NCI-H2081 (cell line): ENCODE results near the gene MYO10.
"Not testable (repeated sequence)": the region's sequence is repeated elsewhere in the genome, so short reads cannot be mapped to it uniquely, and the experiment has no call there.

Source experiments
- DNase-seq, 2 experiments: peaks; one replicate each; lab custom pipeline; 2025; lab: John Stamatoyannopoulos, UW

Gene MYO10

DNA sequence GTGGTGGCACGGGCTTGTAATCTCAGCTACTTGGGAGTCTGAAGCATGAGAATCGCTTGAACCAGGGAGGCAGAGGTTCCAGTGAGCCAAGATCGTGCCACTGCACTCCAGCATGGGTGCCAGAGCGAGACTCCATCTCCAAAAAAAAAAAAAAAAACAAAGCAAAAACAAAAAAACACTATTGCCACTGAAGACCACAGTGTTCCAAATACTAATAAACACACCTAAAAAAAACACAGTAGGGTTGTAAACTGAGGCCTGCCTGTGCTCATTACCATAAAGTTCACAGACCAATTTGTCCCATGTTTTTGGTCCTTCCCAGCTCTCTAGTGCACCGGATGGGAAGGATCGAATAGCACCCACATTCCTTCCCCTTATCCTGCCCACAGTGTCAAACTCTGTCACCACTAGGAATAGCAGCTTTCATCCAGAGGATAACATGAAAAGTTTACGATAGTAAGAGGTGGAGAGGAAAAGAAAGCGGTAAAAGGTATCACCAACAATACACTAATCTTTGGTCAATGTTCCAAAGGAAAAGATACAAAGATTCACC lies 49.2 kb downstream of the MYO10 start:
- DNase-seq = no peak

DNA sequence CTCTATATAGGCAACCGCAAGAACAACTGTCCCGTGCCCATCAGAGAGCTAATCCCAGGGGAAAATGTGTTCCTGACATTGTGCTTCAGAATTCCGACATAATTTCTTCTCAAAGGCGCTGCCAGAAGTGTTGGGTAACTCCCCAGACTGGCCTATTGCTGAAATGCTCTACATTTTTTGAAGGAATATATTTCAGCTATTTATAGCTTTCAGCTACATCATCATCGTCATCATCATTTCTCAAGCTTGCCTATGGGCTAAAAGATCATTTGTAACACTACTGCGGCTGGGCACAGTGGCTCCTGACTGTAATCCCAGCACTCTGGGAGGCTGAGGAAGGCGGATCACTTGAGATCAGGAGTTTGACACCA lies 49.7 kb downstream of the MYO10 start:
- DNase-seq = no peak

DNA sequence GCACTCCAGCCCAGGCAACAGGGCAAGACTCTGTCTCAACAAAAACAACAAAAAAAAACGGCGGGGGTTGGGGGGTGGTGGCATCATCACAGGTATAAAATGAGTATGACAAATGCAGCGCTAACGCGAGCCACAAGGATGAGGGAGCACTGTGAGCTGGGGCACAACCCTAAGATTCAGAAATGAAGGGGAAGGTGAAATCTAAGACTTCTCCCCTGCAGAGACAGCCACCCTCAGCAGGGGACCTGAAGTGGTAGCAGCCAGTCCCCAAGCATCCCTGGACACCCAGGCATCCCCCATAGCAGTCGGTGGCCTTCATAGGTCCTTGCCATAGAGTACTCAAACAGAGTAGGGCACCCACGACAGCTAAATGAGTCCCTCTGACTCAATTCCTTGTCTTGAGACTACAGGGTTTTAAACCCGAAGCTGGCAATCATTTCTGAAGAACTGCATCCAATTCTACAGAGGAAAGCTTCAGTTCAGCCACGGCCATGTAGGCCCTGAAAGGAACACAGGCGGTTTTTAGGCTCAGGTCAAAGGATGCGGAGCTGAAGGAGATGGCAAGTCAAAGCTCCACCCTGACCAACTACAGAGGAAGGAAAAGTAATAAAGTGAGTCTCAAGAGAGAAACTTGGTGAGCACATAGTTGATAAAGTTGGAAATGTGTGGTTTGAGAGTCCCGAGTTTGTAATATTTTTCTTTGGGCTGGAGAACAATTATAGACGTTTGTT lies 50.3 kb downstream of the MYO10 start:
- DNase-seq = no peak

DNA sequence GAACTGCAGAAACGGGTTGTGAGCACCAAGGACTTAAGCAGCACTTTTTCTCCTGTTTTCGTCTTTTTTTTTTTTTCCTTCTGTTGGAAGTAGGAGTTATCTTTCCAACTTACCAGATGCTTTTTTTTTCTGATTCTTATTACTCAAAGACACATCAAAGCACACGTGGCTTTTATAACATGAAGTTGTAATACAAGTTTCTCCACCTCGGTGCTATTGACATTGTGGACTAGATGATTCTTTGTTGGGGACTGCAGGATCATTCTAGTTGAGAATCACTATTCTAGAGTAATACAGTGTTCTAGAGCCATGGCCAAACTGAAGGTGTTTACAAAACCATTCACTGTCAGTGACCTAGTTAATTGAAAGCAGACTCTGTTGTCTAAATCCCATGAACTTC lies 51.5 kb downstream of the MYO10 start:
- DNase-seq = no peak

DNA sequence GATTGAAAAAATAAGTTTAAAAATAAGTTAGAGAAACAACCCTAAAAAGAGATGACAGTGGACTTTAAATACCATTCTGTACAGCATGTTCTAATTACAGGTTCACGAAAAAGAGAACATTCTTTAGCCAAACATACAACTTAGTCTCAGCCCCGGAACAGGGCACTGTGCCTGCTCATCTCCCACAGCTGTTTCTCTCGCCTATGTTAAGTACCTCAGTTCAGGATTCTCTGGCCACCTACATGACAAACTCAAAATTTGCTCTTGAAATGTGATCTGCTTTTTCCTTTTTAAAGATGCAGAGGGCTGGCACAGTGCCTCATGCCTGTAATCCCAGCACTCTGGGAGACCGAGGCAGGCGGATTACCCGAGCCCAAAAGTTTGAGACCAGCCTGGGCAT lies 52.3 kb downstream of the MYO10 start:
- DNase-seq = no peak

DNA sequence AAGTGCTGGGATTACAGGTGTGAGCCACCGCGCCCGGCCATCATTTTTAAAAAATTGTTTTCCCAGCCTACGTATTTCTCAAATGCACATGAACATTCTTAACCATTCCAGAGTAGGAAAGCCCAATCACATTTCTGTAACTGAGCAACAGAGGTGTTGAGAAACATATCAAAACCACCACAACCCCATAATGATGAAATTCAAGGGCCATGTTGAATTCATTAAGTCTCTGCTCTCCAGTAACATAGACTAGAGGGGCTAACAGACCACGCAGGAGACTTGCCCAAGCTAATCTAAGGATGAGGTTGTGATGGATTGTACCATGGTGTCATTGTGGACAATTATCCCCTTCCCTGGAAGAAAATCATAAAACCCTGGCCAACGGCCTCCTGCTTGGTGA lies 52.9 kb downstream of the MYO10 start:
- no peak for DNase-seq

DNA sequence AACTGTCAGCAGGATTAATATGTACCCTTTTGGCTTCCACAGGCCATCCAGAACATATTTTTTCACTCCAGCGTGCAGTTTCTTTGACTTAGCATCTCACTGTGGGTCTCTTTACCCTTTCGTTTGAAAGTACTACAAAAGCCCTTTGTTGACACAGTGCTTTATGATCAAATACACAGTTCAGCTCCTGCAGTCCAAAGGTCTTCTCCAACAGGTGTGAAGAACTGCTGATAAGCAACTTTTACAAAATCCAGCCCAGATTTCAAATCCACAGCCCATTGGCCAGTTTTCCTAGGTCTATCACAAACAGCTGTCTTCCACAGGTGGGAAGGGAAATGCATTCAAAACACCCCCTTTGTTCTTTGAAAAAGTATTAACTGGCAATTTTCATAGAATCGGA lies 54.8 kb downstream of the MYO10 start:
- peak in 1 of 2 experiments; percentile 52 for DNase-seq

DNA sequence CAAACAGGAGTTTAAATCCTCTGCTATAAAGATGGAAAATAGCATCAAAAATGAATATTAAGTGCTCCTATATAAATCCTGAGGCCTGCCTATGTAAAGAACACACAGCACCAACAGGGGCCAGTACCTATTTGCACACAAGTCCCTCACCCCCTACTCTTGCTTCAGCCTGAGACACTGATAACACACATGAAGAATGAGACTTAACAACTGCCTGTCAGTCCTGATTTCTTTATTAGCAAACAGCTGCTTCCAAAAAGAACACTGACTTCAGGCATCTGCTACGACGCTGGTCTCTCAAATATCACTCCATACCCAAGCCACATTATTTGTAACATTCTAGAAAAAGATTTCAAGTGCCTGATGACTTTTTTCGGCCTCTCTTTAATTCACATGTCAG lies 55.5 kb downstream of the MYO10 start:
- no peak for DNase-seq

DNA sequence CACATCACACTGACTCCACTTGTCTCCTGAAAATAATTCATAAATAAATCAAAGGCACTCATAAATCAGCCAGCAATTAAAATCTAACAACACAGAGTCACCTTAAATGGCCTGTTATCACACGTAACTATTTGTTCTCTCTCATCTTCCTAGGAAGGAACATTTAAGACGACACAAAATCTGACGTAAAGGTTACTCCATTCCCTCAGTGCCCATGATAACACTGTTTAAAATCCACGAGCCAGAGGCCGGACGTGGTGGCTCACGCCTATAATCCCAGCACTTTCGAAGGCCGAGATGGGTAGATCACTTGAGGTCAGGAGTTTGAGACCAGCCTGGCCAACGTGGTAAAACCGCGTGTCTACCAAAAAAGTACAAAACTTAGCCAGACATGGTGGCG lies 56.4 kb downstream of the MYO10 start:
- no peak for DNase-seq

DNA sequence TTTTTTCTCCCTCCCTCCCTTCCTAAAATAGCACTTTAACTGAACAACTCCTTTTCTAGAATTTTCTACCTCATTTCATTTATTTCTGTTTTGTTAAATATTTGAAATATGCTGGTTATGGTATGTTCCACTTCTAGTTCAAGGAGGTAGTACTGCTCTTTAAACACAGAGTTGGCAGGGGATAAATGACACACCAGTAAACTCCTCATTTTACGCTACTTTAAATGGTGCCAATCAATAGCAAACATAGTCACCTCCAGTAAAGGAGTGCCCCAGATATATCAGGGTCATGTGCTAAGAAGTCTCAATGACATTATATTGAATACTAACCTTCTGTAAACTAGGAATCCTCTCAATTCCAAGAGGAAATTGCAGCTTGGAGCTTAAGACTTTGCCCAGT lies 56.9 kb downstream of the MYO10 start:
- DNase-seq = no peak

DNA sequence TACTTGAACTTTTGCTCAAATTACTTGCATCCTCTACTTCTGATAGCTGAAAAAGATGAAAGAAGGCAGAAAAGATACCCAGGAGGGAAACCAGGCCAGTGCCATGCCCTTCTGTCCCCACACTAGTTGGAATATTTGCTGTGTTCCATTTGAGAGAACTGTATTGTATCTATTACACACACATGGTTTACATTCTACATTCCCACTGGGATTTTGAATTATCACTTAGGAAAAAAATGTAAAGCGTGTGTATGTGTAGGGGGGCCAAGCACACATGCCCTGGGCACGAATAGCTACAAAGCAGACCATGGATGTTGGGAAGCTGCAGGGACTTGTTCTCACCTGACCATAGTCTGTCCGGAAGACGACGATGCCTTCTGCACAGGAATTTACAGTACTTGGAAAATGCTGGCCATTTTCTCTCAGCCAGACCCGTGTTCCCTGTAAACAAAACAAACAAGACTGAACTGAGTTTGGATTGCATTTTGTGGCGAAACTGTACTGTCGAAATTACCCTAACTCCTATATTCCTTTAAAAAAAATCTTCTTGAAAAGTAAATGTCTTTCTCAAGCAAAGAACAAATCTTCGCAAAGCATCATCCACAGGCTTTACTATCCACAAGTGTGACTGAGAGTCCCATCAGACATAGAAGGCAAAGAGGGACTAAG lies 58.7 kb downstream of the MYO10 start:
- DNase-seq = no peak

DNA sequence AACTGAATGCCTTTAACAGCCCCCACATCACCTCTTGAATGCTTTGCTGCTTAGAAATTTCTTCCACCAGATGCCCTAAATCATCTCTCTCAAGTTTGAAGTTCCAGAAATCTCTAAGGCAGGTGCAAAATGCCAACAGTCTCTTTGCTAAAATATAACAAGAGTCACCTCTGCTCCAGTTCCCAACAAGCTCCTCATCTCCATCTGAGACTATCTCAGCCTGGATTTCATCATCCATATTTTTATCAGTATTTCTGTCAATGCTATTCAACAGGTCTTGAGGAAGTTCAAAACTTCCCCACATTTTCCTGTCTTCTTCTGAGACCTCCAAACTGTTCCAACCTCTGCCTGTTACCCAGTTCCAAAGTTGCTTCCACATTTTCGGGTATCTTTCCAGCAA lies 61.7 kb downstream of the MYO10 start:
- not testable (repeated sequence) for DNase-seq

DNA sequence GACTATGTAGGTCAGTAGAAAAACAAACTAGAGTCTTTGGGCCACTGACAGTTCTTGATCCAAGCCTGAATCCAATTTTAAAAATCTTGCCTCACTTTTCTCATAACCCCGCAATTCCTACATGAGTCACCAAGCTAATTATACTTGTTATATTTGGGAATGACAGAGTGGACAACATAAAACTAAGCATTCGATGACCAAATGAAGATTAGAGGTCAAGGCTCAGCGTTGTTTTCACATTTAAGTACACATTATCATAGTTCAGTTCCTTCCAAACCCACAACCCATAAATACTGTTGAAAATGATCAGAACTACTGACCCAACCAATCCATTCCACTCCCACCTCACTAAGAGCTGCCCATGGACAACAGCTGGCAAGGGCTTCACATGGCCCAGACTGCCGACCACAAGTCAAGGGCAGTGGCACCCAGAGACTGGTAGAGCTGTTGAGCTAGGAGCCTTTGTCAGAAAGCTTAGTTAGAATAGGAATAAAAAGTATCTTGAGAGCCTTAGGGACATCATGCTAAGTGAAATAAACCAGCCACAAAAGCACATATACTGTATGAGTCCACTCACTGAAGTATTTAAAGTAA lies 64.2 kb downstream of the MYO10 start:
- no peak for DNase-seq

DNA sequence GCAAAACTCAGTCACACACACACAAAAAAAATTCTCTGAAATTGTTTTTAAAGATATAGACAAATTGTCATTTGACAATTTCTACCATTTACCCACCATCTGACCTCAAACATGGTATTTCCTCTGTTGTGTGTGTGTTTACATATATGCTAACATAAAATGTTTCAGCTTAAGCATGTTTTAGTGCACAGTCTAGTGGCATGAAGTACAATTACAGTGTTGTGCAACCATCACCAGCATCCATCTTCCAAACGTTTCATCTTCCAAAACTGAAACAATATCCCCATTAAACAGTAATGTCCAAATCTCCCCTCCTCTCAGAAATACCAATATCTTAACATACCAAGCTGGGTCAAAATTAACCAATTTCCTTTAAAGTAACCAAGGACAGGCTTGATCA lies 65.2 kb downstream of the MYO10 start:
- DNase-seq = no peak

DNA sequence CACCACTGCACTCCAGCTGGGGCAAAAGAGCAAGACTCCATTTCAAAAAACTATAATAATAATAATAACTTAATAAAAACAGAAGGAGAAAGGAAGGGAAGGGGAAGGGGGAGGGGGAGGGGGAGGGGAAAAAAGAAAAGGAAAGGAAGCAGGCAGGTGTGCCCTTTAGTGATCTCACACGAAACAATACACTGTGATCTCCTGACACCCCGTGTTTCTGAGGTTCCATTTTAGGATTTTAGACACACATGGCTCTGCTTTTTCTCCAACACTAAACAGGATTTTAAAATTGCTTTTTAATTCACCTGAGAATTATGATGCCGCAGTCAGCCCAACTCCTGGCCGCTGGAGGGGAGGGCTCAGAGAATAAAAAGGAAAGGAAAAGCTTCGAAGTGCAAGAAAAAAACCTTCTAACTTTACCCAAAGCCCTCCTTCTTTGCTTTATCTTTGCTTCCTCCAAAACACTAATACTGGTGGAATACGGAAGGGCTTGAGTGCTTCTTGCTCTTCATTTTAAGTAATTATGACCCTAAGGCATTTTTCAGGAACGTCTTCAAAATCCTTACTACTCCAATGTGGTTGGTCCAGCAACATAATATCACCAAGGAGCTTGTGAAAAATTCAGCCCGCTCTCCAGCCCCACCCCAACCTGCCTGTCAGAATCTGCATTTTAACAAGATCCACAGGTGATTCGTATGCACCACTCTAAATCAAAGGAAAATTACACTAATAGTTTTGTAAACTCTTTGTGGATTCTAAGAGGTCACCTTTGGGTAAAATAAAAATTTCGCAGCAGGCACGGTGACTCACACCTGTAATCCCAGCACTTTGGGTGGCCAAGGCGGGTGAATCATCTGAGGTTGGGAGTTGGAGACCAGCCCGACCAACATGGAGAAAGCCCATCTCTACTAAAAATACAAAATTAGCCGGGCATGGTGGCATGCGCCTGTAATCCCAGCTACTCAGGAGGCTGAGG lies 66.0 kb downstream of the MYO10 start:
- DNase-seq = no peak

DNA sequence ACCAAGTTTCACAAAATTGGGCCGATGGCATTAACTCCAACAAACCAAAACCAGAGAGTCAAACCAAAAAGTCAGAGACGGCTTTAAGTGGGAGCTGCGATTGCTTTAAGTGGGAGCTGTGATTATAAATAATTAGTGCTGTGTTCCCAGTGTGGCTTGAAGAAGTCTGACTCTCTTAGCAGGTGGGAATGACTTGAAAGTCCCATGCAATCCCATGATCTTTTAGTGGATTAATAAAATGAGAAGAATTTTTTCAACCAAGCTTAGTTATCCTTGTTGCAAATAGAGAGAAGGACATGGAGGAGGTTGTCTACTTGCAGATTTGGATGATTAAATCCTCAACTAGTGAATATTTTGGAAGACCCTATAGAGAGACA lies 68.5 kb downstream of the MYO10 start:
- no peak for DNase-seq

DNA sequence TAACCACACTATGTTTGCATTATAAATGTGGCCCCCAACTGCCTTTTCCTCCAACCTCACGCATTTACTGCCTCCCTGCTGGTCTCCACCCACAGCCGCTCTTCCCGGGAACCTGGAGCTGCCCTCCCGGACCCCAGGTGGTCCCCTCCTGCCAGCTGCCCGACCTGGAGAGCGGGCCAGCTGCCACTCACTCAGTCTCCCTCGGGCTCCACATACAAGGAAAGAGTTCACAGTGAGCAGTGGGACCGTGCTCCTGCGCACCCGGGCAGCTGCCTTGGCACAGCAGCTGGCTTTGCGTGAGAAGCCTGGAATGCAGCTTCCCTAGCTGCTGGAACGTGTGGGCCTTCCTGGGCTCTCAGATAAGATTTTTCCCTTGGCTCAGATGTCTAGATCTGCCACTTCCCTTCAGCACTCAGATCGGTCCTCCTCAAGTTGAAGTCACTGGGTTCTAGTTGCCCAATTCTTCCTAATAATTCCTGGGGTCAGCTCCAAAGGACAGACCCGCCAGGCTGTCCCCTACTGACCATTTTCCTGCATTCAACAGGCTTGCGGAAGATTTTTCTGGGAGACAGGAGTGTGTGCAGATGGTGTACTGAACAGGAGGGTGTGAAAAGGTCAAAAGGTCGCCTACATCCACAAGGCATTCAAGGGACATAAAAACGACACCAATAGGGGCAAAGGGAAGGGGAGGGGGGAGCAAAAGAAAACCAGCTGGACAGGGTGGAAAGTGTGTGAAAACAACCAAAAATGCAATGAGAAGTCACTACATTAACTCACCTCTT lies 69.1 kb downstream of the MYO10 start:
- DNase-seq = peak; percentile 91 to 95

DNA sequence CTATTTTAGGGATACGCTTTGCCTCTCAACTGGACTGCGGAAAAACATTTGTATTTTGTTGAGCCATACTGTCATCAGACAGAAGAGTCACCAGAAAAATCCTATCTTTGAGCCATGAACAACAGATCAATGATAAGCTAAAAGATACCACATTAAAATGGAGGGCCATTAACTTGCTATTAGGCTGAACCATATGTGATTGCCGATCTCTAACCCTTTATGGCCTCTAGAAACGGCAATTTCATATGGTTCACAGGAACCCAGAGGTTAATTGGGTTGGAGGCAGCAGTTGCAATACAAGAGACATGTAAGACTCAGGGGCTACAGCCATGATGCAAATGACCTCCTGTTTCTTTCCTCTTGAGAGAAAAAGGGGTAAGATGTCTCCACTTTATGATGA lies 69.8 kb downstream of the MYO10 start:
- peak in 1 of 2 experiments; percentile 58 for DNase-seq

DNA sequence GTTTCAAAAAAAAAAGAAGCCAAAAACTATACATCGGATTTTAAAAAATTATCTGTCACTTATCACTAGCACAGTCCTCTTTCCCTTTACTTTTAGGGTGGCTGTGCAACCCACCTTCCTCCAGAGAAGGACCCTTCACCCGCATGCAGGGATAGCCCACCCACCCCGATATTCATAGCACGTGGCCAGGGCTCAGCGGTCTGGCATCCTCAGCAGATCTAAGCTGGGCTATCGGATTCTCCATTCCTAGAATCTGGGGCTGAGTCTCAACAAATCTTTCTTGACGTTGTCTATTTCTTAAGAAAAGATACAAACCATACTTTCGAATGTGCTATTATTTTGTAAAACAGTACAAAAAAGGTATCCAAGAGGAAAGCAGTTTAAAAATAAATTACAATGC lies 70.9 kb downstream of the MYO10 start:
- no peak for DNase-seq

DNA sequence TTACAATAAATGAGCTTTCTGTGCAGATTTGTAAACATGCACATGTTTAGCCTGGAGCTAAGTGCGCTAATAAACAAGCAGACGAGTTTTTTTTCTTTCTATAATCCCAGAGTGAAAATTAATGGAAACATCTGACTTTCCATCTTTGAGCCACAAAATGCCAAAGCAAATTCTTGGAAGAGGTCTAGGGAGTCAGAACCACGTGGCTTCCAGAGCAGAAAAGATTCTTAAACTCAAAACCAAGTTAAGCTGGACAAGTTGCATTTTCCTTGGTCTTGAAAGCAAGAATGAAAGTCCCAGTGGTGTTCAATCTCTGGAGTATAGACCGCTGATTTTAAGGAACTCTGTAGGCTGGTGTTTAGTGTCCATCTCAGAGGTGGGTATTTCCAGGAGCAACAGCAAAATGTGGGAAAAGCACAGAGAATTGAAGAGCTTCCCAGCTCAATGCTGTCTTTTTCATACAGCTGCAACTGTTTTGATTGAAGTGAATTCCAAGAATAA lies 71.4 kb downstream of the MYO10 start:
- DNase-seq = no peak

DNA sequence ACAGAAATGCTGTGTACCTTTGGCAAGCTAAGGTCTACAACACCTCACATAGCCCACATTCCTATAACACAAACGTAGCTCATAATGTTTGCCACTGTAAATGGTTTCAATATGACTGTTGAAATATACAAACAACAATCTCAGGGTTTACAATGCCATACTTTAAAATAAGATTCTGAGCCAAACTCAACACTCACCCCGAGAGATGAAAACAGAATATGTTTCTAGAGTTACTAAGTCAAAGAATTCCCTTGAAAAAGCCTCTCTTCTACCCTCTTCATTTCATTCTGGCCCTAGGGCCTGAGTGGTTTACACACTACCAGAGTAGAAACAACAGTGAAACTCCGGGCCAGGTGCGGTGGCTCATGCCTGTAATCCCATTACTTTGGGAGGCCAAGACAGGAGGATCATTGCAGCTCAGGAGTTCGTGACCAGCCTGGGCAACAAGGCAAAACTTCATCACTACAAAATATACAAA lies 72.6 kb downstream of the MYO10 start:
- DNase-seq = no peak
